ENCODE measurements around the gene AKT3. TPM values are rescaled to one million over a fixed set of nuclear protein-coding genes. Genes with fewer than 3 reads are reported as not detected.

The AKT3 gene
- total RNA-seq, 4 donors from 2014 or later: 8.5 to 16.0 (median 15.2) TPM

DNA sequence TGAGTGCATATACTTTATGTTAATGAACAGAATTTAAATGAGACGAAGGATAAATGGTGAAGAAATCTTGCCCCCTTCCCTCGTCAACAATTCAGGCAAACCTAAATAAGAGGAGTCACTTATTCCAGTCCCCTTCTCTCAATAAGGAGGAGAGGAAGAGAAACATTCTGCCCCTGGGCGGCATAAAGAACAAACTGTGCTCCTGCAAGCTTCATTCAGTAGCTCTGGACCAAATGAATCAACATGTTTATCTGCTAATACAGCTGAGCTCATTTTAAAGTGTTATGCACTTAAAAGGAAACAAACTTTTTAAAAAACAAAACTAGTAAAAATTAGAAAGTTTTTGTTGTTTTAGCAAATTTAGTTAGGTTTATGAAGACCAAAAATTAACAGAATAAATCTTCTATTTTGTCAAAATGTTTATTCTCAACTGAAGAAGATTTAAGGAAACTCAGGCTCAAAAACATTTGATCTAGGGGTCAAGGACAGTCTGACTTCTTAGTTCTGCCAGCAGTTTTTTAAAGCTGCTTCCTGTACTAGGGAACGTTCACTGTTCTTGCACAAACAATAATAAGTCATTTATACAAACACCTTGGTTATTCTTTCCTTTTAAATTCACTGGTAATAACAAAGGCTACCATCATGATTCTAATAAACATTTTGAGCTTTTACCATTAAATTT is 58.3 kb downstream of the AKT3 start:
- H3K9me3 ChIP-seq: no peaks in the 10 kb centered on the region
- peak; percentile 66 to 87 for ATAC-seq
- H3K27ac ChIP-seq: peak overlapping the region; percentile 53 to 76 (median 69)
- H3K27me3 ChIP-seq: no peaks in the 10 kb centered on the region
- H3K4me1 ChIP-seq: peaks cover 23 to 36% of the 10 kb centered on the region in 2 donors
- peak; percentile 22 to 27 for DNase-seq
- intact Hi-C loops (cut with DNase I; ENCODE audit: low total_unique reads): no loop called here
- peak in 1 of 2 donors; percentile 19 for TF ChIP-seq POLR2A (IDR thresholded peaks at IDR 0.05)
- TF ChIP-seq, protein P1, sequence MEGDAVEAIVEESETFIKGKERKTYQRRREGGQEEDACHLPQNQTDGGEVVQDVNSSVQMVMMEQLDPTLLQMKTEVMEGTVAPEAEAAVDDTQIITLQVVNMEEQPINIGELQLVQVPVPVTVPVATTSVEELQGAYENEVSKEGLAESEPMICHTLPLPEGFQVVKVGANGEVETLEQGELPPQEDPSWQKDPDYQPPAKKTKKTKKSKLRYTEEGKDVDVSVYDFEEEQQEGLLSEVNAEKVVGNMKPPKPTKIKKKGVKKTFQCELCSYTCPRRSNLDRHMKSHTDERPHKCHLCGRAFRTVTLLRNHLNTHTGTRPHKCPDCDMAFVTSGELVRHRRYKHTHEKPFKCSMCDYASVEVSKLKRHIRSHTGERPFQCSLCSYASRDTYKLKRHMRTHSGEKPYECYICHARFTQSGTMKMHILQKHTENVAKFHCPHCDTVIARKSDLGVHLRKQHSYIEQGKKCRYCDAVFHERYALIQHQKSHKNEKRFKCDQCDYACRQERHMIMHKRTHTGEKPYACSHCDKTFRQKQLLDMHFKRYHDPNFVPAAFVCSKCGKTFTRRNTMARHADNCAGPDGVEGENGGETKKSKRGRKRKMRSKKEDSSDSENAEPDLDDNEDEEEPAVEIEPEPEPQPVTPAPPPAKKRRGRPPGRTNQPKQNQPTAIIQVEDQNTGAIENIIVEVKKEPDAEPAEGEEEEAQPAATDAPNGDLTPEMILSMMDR (IDR thresholded peaks at IDR 0.05 in 4 of 5, conservative IDR thresholded peaks at IDR 0.05 in 1 of 5): no peak
- in situ Hi-C loops (cut with MboI; ENCODE audit: low sequenced_read_pairs in 4 of 4): no loop called here
- no peaks in the 10 kb centered on the region for H3K36me3 ChIP-seq
- H3K4me3 ChIP-seq: peak overlapping the region in 1 of 4 donors; percentile 14

DNA sequence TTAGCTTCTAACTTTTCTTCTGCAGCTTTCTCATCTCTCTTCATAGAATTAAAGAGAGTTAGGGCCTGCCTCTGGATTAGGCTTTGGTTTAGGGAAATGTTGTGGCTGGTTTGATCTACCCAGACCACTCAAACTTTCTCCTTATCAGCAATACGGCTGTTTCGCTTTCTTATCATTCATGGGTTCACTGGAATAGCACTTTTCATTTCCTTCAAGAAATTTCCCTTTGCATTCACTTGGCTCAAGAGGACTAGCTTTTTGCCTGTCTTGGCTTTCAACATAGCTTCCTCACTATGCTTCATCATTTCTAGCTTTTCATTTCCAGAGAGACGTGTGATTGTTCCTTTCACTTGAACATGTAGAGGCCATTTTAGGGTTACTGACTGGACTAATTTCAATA is 59.6 kb downstream of the AKT3 start:
- no peak for DNase-seq
- ATAC-seq: no peak
- in situ Hi-C loops (cut with MboI; ENCODE audit: low sequenced_read_pairs in 4 of 4) (no loop called here), intact Hi-C loops (cut with DNase I; ENCODE audit: low total_unique reads) (no loop called here)
- TF ChIP-seq POLR2A (IDR thresholded peaks at IDR 0.05): no peak
- TF ChIP-seq, protein P1 (IDR thresholded peaks at IDR 0.05 in 4 of 5, conservative IDR thresholded peaks at IDR 0.05 in 1 of 5): no peak
- Histone ChIP-seq H3K36me3 (no peaks in the 10 kb centered on the region), H3K27me3 (no peaks in the 10 kb centered on the region), H3K4me3 (no peak overlapping the region), H3K27ac (peak overlapping the region; percentile 53 to 76 (median 69)), H3K9me3 (no peaks in the 10 kb centered on the region), H3K4me1 (peaks cover 36 to 47% of the 10 kb centered on the region in 2 donors)

DNA sequence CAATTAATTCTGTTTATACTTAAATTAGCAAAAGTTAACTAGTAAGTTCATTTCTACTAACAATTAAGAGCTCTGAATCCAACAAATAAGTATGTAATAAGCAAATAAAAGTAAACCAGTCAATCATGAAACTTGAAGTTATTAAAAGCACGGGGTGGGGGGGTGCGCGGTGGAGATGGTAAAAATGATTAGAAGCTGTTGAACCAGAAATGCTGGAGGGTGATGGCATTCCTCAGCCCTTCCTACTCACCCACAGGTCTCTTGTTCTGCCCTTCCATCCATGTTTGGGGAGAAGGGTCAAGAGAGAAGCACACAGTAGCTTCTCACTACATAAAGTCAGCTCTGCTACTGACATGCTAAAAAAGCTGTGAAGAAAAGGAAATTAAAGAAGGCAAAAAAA is 63.5 kb downstream of the AKT3 start:
- H3K9me3 ChIP-seq: no peaks in the 10 kb centered on the region
- TF ChIP-seq POLR2A (IDR thresholded peaks at IDR 0.05): no peak
- TF ChIP-seq, protein P1 (IDR thresholded peaks at IDR 0.05 in 4 of 5, conservative IDR thresholded peaks at IDR 0.05 in 1 of 5): no peak
- H3K27ac ChIP-seq: no peak overlapping the region
- H3K36me3 ChIP-seq: no peaks in the 10 kb centered on the region
- in situ Hi-C loops (cut with MboI; ENCODE audit: low sequenced_read_pairs in 4 of 4): no loop called here
- no peaks in the 10 kb centered on the region for H3K27me3 ChIP-seq
- H3K4me3 ChIP-seq: no peak overlapping the region
- DNase-seq (no peak), ATAC-seq (no peak)
- H3K4me1 ChIP-seq: peaks cover 24 to 30% of the 10 kb centered on the region in 2 donors
- intact Hi-C loops (cut with DNase I; ENCODE audit: low total_unique reads): no loop called here

DNA sequence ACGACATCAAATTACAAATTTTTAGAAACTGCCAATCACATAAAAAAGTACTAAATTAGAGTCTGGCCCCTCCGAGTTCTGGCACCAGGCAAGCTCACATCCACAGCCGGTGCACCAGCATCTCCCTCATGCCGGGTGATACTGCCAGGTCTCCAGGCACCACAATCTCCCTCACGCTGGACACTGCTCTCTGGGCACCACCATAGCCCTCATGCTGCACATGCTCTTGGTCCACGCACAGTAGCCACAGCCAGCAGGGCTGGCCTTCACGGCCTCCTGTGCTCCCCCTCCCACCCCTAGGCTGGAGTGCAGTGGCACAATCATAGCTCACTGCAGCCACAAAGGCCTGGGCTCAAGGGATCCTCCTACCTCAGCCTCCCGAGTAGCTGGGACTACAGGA is 65.5 kb downstream of the AKT3 start:
- H3K4me1 ChIP-seq: peaks cover 18 to 19% of the 10 kb centered on the region in 2 donors
- in situ Hi-C loops (cut with MboI; ENCODE audit: low sequenced_read_pairs in 4 of 4): no loop called here
- no peak for TF ChIP-seq POLR2A (IDR thresholded peaks at IDR 0.05)
- TF ChIP-seq, protein P1 (IDR thresholded peaks at IDR 0.05 in 4 of 5, conservative IDR thresholded peaks at IDR 0.05 in 1 of 5): no peak
- no peaks in the 10 kb centered on the region for H3K27me3 ChIP-seq
- intact Hi-C loops (cut with DNase I; ENCODE audit: low total_unique reads): no loop called here
- H3K36me3 ChIP-seq: no peaks in the 10 kb centered on the region
- DNase-seq (no peak), ATAC-seq (no peak)
- no peaks in the 10 kb centered on the region for H3K9me3 ChIP-seq
- H3K27ac ChIP-seq: no peak overlapping the region
- no peak overlapping the region for H3K4me3 ChIP-seq

Measured in gastrocnemius medialis (tissue), 4 donors.